GM23248 (cell line): ENCODE data around the gene PRR9.

ENCODE experiments used
- EZH2 ChIP-seq: fragments of 200-600 bp; sonication (generic); IDR thresholded peaks from 2 replicates; pipeline ENCODE4 v1.6.1; 2018; ENCODE audit warnings: antibody characterized with exemption, mild to moderate bottlenecking; ENCODE audit not compliant: insufficient read depth, poor library complexity, severe bottlenecking
- EZH2phosphoT487 ChIP-seq: fragments of 200-600 bp; sonication (generic); IDR thresholded peaks from 2 replicates; pipeline ENCODE4 v1.6.1; 2018; ENCODE audit warnings: antibody characterized with exemption, moderate library complexity, mild to moderate bottlenecking, low read depth; ENCODE audit not compliant: insufficient read depth

GRCh38 chr1:153231363-153231762, 14.0 kb downstream of the PRR9 start:
- no peak for TF ChIP-seq EZH2
- TF ChIP-seq EZH2phosphoT487 = no peak
